Liver (tissue), 9 donors: Measurements from ENCODE around the gene MIOX. TPM values are rescaled to one million over a fixed set of nuclear protein-coding genes. Genes with fewer than 3 reads are reported as not detected.

Experiments
- DNase-seq: peaks from one replicate; pipeline ENCODE4 v3.0.0-alpha.2; 2017; ENCODE audit warnings: low spot score
- H3K27ac ChIP-seq, 2 donors: one replicate each; pipeline ENCODE4 v1.7.0; 2013; ENCODE audit warnings: inconsistent platforms in 2 of 2, low read length in 2 of 2, control low read depth in 1 of 2, low read depth in 1 of 2, mild to moderate bottlenecking in 1 of 2
- H3K27me3 ChIP-seq, 4 donors: one replicate each; pipeline versions ENCODE4 v1.6.1 to v1.7.0; 2013; ENCODE audit warnings: low read length in 3 of 4, inconsistent platforms in 1 of 4, mild to moderate bottlenecking in 1 of 4, moderate library complexity in 1 of 4; ENCODE audit not compliant: control insufficient read depth in 4 of 4, insufficient read depth in 4 of 4
- H3K36me3 ChIP-seq, 4 donors: one replicate each; pipeline versions ENCODE4 v1.6.1 to v1.7.0; 2013; ENCODE audit warnings: low read length in 3 of 4, mild to moderate bottlenecking in 3 of 4, low read depth in 1 of 4, moderate library complexity in 1 of 4; ENCODE audit not compliant: control insufficient read depth in 4 of 4, insufficient read depth in 3 of 4
- H3K4me1 ChIP-seq, 4 donors: one replicate each; pipeline versions ENCODE4 v1.6.1 to v1.7.0; 2013; ENCODE audit warnings: low read length in 3 of 4, mild to moderate bottlenecking in 3 of 4, moderate library complexity in 1 of 4; ENCODE audit not compliant: control insufficient read depth in 4 of 4, insufficient read depth in 4 of 4
- H3K4me3 ChIP-seq, 3 donors: one replicate each; pipeline versions ENCODE4 v1.6.1 to v1.7.0; 2013; ENCODE audit warnings: low read length in 3 of 3, control low read depth in 1 of 3, low read depth in 1 of 3, mild to moderate bottlenecking in 1 of 3
- H3K9ac ChIP-seq, 2 donors: one replicate each; pipeline ENCODE4 v1.7.0; 2013; ENCODE audit warnings: low read length in 2 of 2, mild to moderate bottlenecking in 2 of 2, moderate library complexity in 2 of 2, control low read depth in 1 of 2, low read depth in 1 of 2
- H3K9me3 ChIP-seq, 4 donors: one replicate each; pipeline versions ENCODE4 v1.6.1 to v1.7.0; 2013; ENCODE audit warnings: low read length in 3 of 4; ENCODE audit not compliant: control insufficient read depth in 4 of 4
- ATF3 ChIP-seq: IDR thresholded peaks from 2 replicates; pipeline ENCODE4 v1.6.1; 2016; ENCODE audit warnings: antibody characterized with exemption
- CTCF ChIP-seq: fragments of 150-350 bp; IDR thresholded peaks from 2 replicates; pipeline ENCODE4 v1.5.1; 2017; ENCODE audit warnings: improper control_type of control experiment, low read depth, low read length; ENCODE audit not compliant: missing input control
- EGR1 ChIP-seq, 2 donors: IDR thresholded peaks; 2 replicates each; pipeline ENCODE4 v1.6.1; 2016 to 2018; ENCODE audit warnings: antibody characterized with exemption in 2 of 2, low read depth in 2 of 2
- FOXA1 ChIP-seq: IDR thresholded peaks from 2 replicates; pipeline ENCODE4 v1.6.1; 2016; ENCODE audit warnings: antibody characterized with exemption
- GABPA ChIP-seq, 2 donors: IDR thresholded peaks in 1 of 2; conservative IDR thresholded peaks in 1 of 2; 2 replicates each; pipeline ENCODE4 v1.6.1; 2016; ENCODE audit warnings: antibody characterized with exemption in 2 of 2, mild to moderate bottlenecking in 1 of 2, moderate library complexity in 1 of 2
- HNF4A ChIP-seq, 2 donors: conservative IDR thresholded peaks; 2 replicates each; pipeline ENCODE4 v1.6.1; 2016; ENCODE audit warnings: antibody characterized with exemption in 2 of 2, mild to moderate bottlenecking in 2 of 2
- JUND ChIP-seq, 2 donors: IDR thresholded peaks; 2 replicates each; pipeline ENCODE4 v1.6.1; 2016; ENCODE audit warnings: antibody characterized with exemption in 2 of 2
- MAX ChIP-seq: IDR thresholded peaks from 2 replicates; pipeline ENCODE4 v1.6.1; 2016; ENCODE audit warnings: antibody characterized with exemption
- RAD21 ChIP-seq, 2 donors: IDR thresholded peaks; 2 replicates each; pipeline ENCODE4 v1.6.1; 2016; ENCODE audit warnings: antibody characterized with exemption in 2 of 2, mild to moderate bottlenecking in 2 of 2
- REST ChIP-seq: IDR thresholded peaks from 2 replicates; pipeline ENCODE4 v1.6.1; 2016; ENCODE audit warnings: antibody characterized with exemption, mild to moderate bottlenecking
- SP1 ChIP-seq: IDR thresholded peaks from 2 replicates; pipeline ENCODE4 v1.6.1; 2018; ENCODE audit warnings: antibody characterized with exemption, mild to moderate bottlenecking
- YY1 ChIP-seq: IDR thresholded peaks from 2 replicates; pipeline ENCODE4 v1.6.1; 2016; ENCODE audit warnings: antibody characterized with exemption, mild to moderate bottlenecking
- ZBTB33 ChIP-seq: IDR thresholded peaks from 2 replicates; pipeline ENCODE4 v1.6.1; 2016; ENCODE audit warnings: antibody characterized with exemption
- WGBS: extraction: QIAGEN DNeasy Blood & Tissue Kit; methylation state at CpG from one replicate; pipeline ENCODE4 v1.1.7; 2013; 5-methylcytosine and 5-hydroxymethylcytosine counted together
- polyA plus RNA-seq, 2 donors: library from polyadenylated mRNA; stranded (reverse) in 1 of 2; unstranded in 1 of 2; fragments of 200-250 nt in 1 of 2; fragments of >200 nt in 1 of 2; fragmentation: Nextera tagmentation in 1 of 2; extraction: Ambion mirVana in 1 of 2; gene quantifications; one replicate each; pipeline versions ENCODE4 v1.2.1 to v1.2.3, GENCODE V29; 2013 to 2015
- total RNA-seq, 2 donors: library from RNA; depleted of rRNA; stranded (reverse); fragments of >200 nt; gene quantifications; one replicate each; pipeline ENCODE4 v1.2.3, GENCODE V29; 2014
- donor health status: healthy.
- donor health status: healthy.
- donor health status: healthy.
- donor health status: healthy.
- donor health status: healthy.

The MIOX gene
- total and polyA plus RNA-seq, 4 donors, result not detected

GRCh38 chr22:50461536-50461935, 25.1 kb upstream of the MIOX start:
- TF ChIP-seq MAX, result no peak
- TF ChIP-seq ZBTB33, result no peak
- TF ChIP-seq EGR1 (IDR thresholded peaks at IDR 0.05; ENCODE audit: low read depth in 2 of 2), result no peak
- no peak for TF ChIP-seq JUND (IDR thresholded peaks at IDR 0.05)
- no peak for TF ChIP-seq FOXA1
- TF ChIP-seq SP1, result no peak
- TF ChIP-seq ATF3, result no peak
- H3K36me3 ChIP-seq, result peaks cover 20 to 91% (median 34%) of the 10 kb centered on the region in 4 donors
- H3K4me3 ChIP-seq, result no peak overlapping the region
- WGBS, result 97% methylated on average over 26 of the region's 26 CpGs
- no peaks in the 10 kb centered on the region for H3K4me1 ChIP-seq
- DNase-seq, result no peak
- H3K27ac ChIP-seq, result no peak overlapping the region
- H3K9me3 ChIP-seq, result no peaks in the 10 kb centered on the region
- H3K27me3 ChIP-seq, result no peaks in the 10 kb centered on the region
- no peak overlapping the region for H3K9ac ChIP-seq

- Histone ChIP-seq H3K9me3 (no peaks in the 10 kb centered on the region), H3K9ac (no peak overlapping the region), H3K4me1 (no peaks in the 10 kb centered on the region), H3K36me3 (peaks cover 24 to 92% (median 37%) of the 10 kb centered on the region in 4 donors), H3K4me3 (no peak overlapping the region), H3K27ac (no peak overlapping the region), H3K27me3 (no peaks in the 10 kb centered on the region)
- DNase-seq, result no peak
- WGBS, result 97% methylated on average over 30 of the region's 30 CpGs
- no peak for TF ChIP-seq GABPA (IDR thresholded peaks at IDR 0.05 in 1 of 2, conservative IDR thresholded peaks at IDR 0.05 in 1 of 2)
- no peak for TF ChIP-seq RAD21 (IDR thresholded peaks at IDR 0.05)
- no peak for TF ChIP-seq EGR1 (IDR thresholded peaks at IDR 0.05; ENCODE audit: low read depth in 2 of 2)
- TF ChIP-seq ZBTB33, result no peak
- no peak for TF ChIP-seq REST
- TF ChIP-seq HNF4A (conservative IDR thresholded peaks at IDR 0.05), result no peak
- TF ChIP-seq CTCF, result no peak
- TF ChIP-seq ATF3, result no peak
- TF ChIP-seq SP1, result no peak
- TF ChIP-seq YY1, result no peak
These were observed 24.6 kb upstream of the MIOX start for GRCh38 chr22:50461979-50462540.
